ENCODE data around the gene MEIG1. TPM values are rescaled to one million over a fixed set of nuclear protein-coding genes. Genes with fewer than 3 reads are reported as not detected.
"Not testable (repeated sequence)": the region's sequence is repeated elsewhere in the genome, so short reads cannot be mapped to it uniquely, and the experiment has no call there.

Gene MEIG1
- polyA plus RNA-seq, 2 of the 4 experiments (the other 2 are of a cell fraction), result 0.79 to 1.9 TPM

DNA sequence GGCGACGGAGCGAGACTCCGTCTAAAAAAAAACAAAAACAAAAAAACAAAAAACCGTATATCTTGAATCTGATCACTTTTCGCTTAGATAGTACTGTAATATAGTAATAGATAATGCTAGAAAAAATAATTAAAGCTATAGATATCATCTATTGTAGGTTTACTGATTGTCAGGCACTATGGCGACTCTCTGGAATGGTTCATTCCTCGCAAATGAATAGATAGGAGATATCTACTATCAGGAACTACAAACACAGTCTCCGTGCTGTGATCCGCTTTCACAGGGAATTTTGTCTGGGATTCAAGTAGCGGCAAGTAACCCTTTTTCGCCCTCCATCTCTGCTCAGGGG lies 342 bp upstream of the MEIG1 start:
- H3K27ac ChIP-seq, result peak overlapping the region; percentile 88 to 97
- ChIA-PET POLR2A (interaction anchor here (0.6 to 2.0 kb wide), 8 partner anchors 10 to 561 kb away, joined by 3 to 22 read pairs (median 5); partner anchors contain the start of genes CDNF, HSPA14, MSANTD7 and NMT2), CTCF (interaction anchor here (0.9 kb wide), 1 partner anchor 81 kb away, joined by 4 read pairs; the partner anchor contains the start of gene SUV39H2)
- ATAC-seq (no peak), DNase-seq (ENCODE audit: low read depth in 1 of 2, low spot score in 1 of 2) (no peak), FAIRE-seq (no peak)
- H3K9me3 ChIP-seq, result no peaks in the 10 kb centered on the region
- TF ChIP-seq, protein P1, sequence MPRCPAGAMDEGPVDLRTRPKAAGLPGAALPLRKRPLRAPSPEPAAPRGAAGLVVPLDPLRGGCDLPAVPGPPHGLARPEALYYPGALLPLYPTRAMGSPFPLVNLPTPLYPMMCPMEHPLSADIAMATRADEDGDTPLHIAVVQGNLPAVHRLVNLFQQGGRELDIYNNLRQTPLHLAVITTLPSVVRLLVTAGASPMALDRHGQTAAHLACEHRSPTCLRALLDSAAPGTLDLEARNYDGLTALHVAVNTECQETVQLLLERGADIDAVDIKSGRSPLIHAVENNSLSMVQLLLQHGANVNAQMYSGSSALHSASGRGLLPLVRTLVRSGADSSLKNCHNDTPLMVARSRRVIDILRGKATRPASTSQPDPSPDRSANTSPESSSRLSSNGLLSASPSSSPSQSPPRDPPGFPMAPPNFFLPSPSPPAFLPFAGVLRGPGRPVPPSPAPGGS (IDR thresholded peaks at IDR 0.05), result 0 out of 3 replicates have a peak, but pooled peaks have one; percentile 47
- no peak for TF ChIP-seq ZC3H11A (IDR thresholded peaks at IDR 0.05)
- H3K4me2 ChIP-seq, result peak overlapping the region; percentile 61
- 49% methylated on average over 12 of the region's 12 CpGs for WGBS (ENCODE audit: missing lambda C conversion rate)
- peak overlapping the region; percentile 56 for H3K4me3 ChIP-seq
- peaks cover 5% of the 10 kb centered on the region; the same call in 1 of the 3 replicates for H3K4me1 ChIP-seq

DNA sequence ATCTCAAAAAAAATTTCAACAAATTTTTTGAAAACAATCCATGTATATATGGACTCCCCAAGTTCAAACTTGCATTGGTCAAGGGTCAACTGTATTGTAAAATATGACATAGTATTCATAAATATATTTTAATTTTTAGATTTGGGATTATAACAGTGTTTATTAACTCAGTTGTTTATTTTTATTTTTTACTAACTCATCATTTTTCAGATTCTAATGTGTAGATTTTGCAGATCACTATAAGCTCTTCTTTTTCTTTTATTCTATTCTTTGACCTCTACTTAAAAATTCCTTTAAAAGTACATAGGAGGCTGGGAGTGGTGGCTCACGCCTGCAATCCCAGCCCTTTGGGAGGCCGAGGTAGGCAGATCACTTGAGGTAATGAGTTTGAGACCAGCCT lies 8.7 kb downstream of the MEIG1 start:
- ATAC-seq (no peak), FAIRE-seq (no peak), DNase-seq (ENCODE audit: low read depth in 1 of 2, low spot score in 1 of 2) (no peak)
- ChIA-PET POLR2A (interaction anchor here (1.8 kb wide), 1 partner anchor 9 kb away, joined by 5 read pairs; the partner anchor contains the start of gene MEIG1), CTCF (no interaction called here)
- no peak overlapping the region for H3K4me2 ChIP-seq
- no peaks in the 10 kb centered on the region for H3K4me1 ChIP-seq
- TF ChIP-seq SREBF2 (IDR thresholded peaks at IDR 0.05) (no peak), MAFK (IDR thresholded peaks at IDR 0.05; ENCODE audit: partially characterized antibody) (peak; percentile 8)
- H3K27ac ChIP-seq, result no peak overlapping the region
- H3K9me3 ChIP-seq, result no peaks in the 10 kb centered on the region
- H3K4me3 ChIP-seq, result no peak overlapping the region
- WGBS (ENCODE audit: missing lambda C conversion rate), result 70% methylated on average over 2 of the region's 2 CpGs

DNA sequence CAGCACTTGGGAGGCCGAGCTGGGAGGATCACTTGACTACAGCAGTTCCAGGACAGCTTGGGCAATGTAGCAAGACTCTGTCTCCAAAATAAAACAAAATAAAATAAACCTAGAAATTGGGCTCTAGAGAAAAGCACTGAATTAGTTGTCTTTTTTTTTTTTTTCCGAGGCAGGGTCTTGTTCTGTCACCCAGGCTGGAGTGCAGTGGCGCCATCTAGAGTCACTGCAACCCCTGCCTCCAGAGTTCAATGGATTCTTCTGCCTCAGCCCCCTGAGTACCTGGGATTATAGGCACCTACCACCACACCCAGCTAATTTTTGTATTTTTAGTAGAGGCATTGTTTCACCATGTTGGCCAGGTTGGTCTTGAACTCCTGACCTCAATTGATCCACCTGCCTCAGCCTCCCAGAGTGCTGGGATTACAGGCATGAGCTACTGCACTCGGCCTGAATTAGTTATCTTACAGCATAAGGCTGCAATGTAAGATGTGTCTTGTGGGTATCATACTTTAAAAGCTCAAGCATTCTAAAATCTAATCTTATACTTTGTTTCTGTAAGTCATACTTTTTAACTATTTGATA lies 12.8 kb downstream of the MEIG1 start:
- FAIRE-seq (no peak), DNase-seq (ENCODE audit: low read depth in 1 of 2, low spot score in 1 of 2) (peak in 1 of 2 experiments; percentile 41), ATAC-seq (peak in 1 of 2 experiments; percentile 81; a peak in 3 of 6 replicates)
- ChIA-PET CTCF (interaction anchor here (0.6 to 2.6 kb wide), 23 partner anchors 9 to 1301 kb away, joined by 3 to 14 read pairs (median 4); partner anchors contain the start of gene DCLRE1C), POLR2A (interaction anchor here (0.7 kb wide), 1 partner anchor 94 kb away, joined by 5 read pairs; no protein-coding TSS in a partner anchor)
- TF ChIP-seq POLR2AphosphoS2 (conservative IDR thresholded peaks at IDR 0.05; ENCODE audit: low read length), result no peak
- no peak for TF ChIP-seq ZNF302 (CRISPR knock-in tag; IDR thresholded peaks at IDR 0.05)
- TF ChIP-seq NFE2L2 (conservative IDR thresholded peaks at IDR 0.05; ENCODE audit: low read length), result no peak
- no peak for TF ChIP-seq TP53 (CRISPR knock-in tag; IDR thresholded peaks at IDR 0.05)
- peak; percentile 38; the same call in 1 of the 3 replicates for TF ChIP-seq SMC3 (IDR thresholded peaks at IDR 0.05)
- TF ChIP-seq, protein P2, sequence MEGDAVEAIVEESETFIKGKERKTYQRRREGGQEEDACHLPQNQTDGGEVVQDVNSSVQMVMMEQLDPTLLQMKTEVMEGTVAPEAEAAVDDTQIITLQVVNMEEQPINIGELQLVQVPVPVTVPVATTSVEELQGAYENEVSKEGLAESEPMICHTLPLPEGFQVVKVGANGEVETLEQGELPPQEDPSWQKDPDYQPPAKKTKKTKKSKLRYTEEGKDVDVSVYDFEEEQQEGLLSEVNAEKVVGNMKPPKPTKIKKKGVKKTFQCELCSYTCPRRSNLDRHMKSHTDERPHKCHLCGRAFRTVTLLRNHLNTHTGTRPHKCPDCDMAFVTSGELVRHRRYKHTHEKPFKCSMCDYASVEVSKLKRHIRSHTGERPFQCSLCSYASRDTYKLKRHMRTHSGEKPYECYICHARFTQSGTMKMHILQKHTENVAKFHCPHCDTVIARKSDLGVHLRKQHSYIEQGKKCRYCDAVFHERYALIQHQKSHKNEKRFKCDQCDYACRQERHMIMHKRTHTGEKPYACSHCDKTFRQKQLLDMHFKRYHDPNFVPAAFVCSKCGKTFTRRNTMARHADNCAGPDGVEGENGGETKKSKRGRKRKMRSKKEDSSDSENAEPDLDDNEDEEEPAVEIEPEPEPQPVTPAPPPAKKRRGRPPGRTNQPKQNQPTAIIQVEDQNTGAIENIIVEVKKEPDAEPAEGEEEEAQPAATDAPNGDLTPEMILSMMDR (IDR thresholded peaks at IDR 0.05), result peak; percentile 60
- TF ChIP-seq RAD21 (conservative IDR thresholded peaks at IDR 0.05 in 1 of 2, IDR thresholded peaks at IDR 0.05 in 1 of 2), result peak; percentile 51 to 58; a peak in 4 of 5 replicates
- TF ChIP-seq MAZ (IDR thresholded peaks at IDR 0.05; ENCODE audit: borderline replicate concordance, low read depth, low read length), result no peak
- no peak for TF ChIP-seq EP300 (IDR thresholded peaks at IDR 0.05)
- no peak for TF ChIP-seq RFX5 (IDR thresholded peaks at IDR 0.05)
- no peak for TF ChIP-seq KDM5A (IDR thresholded peaks at IDR 0.05)
- TF ChIP-seq, protein P3, sequence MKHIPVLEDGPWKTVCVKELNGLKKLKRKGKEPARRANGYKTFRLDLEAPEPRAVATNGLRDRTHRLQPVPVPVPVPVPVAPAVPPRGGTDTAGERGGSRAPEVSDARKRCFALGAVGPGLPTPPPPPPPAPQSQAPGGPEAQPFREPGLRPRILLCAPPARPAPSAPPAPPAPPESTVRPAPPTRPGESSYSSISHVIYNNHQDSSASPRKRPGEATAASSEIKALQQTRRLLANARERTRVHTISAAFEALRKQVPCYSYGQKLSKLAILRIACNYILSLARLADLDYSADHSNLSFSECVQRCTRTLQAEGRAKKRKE (CRISPR knock-in tag; IDR thresholded peaks at IDR 0.05; ENCODE audit: low read depth), result no peak
- no peak for TF ChIP-seq NPAS2 (CRISPR knock-in tag; IDR thresholded peaks at IDR 0.05; ENCODE audit: borderline replicate concordance)
- no peak for TF ChIP-seq SREBF2 (IDR thresholded peaks at IDR 0.05)
- H3K27ac ChIP-seq, result no peak overlapping the region
- no peak overlapping the region for H3K4me3 ChIP-seq
- 50% methylated on average over 4 of the region's 4 CpGs for WGBS (ENCODE audit: missing lambda C conversion rate)
- H3K9me3 ChIP-seq, result no peaks in the 10 kb centered on the region
- H3K4me1 ChIP-seq, result no peaks in the 10 kb centered on the region
- no peak overlapping the region for H3K4me2 ChIP-seq

DNA sequence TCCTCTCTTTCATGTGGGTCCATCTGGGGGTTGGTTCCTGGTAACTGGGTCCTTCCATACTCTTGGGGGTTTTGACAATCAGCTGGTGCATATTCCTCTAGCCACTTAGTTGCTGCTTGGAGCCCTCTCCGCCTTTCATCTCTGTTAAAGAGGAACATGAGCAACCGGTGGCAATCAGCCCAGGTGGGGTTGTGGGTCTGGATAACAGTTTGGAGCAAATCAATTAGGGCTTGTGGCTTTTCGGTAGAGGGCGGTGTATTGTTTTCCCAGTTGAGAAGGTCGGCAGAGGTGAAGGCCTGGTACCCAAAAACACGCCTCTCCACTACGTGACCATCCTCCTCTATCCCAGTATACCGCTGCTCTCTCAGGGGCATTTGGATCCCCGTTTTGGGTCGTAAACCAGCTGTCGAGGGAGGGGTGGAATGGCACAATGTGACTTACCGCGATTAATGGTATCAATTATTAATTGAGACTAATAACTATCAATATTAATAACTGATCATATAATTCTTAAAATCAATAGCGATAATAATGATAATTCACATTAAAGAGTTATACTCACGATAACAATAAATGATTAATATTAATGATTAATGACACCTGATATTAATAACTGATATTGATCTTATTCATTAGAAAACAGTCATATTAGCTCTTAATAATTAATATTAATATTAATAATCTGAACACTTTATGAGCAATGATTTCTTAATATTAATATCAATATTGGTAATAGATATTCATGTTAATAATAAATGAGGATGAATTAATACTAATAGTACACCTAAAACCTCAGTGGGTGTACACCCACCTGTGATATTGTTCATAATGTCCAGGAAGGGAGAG lies 15.2 kb downstream of the MEIG1 start:
- not testable (repeated sequence) for H3K9me3 ChIP-seq; ATAC-seq; FAIRE-seq; H3K4me2 ChIP-seq; H3K4me1 ChIP-seq; DNase-seq (ENCODE audit: low read depth in 1 of 2, low spot score in 1 of 2); H3K27ac ChIP-seq; H3K4me3 ChIP-seq
- 62% methylated on average over 15 of the region's 15 CpGs for WGBS (ENCODE audit: missing lambda C conversion rate)
- ChIA-PET CTCF (interaction anchor here (1.1 to 1.5 kb wide), 2 partner anchors 8 to 126 kb away, joined by 3 to 4 read pairs; no protein-coding TSS in a partner anchor), POLR2A (interaction anchor here (1.1 to 1.4 kb wide), 2 partner anchors 15 to 21 kb away, joined by 3 to 4 read pairs; partner anchors contain the start of gene MEIG1)
